Stimulated activated CD4-positive, alpha-beta T cell treated with anti-CD3 and anti-CD28 coated beads, Interleukin-4, amount 100 ng/mL, for 1 hour (primary cell): Measurements from ENCODE around the gene CAMK1D.

ENCODE experiments used
- DNase-seq: peaks from one replicate; pipeline ENCODE4 v3.0.0-alpha.2; 2020

Gene CAMK1D

DNA sequence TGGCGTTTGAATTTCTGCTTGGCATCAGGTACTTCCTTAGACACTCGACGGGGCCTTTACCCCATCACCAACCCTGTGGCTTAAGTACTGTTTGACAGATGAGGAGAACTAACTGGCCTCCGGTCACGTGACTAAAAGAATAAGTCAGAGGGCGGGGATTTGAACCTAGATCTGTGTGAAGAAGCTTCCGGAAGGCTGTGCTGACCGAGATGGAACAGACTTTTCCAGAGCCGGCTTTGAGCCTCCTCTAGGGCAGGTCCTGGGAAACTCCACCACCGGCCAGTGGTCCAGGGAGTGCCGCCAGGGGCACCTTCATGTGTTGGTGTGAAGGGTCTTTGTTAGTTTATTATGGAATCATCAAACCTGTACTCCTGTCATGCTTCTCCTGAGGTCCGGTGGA, 26.9 kb downstream of the CAMK1D start:
- no peak for DNase-seq

- DNase-seq: no peak
These were observed 28.4 kb downstream of the CAMK1D start for GRCh38 chr10:12377658-12378290.

DNA sequence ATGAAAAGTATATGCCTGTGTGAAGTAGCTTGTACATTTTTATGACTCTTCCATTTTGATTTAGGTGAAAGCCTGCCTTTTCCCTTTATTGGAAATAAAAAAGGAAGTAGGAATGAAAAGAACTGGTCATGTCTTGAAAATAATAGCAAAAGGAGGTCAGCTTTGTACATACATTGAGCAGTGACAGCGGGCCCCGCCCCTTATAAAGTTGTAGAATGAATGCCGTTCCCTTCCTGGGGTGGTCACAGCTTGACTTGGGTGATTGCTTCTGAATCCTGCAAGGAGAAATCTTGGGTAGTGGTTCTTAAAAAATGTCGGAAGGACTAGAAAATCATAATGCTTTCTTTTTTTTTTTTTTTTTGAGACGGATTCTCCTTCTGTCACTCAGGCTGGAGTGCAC, 31.7 kb downstream of the CAMK1D start:
- DNase-seq: no peak

- no peak for DNase-seq
These were observed 32.3 kb downstream of the CAMK1D start for GRCh38 chr10:12381536-12382156.

GRCh38 chr10:12382157-12382548, 32.8 kb downstream of the CAMK1D start:
- no peak for DNase-seq

DNA sequence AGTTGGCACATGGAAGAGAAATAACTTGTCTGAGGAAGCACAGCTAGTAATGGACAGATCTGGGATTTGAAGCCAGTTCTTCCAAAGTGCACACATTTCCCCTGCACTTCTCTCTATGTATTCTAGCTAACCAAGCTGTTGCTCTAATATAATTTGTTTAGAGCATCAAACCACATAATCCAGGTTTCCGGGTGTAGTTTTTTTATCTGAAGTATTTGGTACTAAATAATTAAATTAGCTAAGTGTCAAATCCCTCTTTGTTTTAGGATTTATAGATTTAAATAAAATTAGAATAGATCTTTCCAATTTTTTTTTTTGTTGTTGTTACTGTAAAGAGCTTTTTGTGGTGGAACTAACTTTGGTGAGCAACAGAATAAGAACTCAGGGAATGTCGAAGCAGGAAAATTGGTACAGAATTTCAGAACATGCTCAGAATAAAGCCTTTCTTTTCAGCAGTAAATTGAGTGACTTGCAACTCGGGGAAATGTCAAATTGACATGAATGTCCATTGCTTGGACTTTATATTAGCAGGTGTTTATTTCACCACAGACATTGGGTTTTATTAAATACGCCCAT, 33.7 kb downstream of the CAMK1D start:
- no peak for DNase-seq

DNA sequence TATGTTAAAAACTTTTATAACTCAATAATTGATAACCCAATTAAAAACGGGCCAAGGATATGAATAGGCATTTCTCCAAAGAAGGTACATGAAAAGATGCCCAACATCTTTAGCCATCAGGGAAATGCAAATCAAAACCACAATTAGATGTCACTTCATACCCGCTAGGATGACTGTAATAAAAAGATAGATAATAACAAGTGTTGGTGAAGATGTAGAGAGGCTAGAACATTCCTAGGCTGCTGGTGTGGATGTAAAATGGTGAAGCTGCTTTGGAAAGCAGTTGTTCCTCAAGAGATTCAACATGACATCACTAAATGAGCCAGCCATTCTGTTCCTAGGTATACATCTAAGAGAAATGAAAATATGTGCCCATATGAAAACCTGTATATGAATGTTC, 35.6 kb downstream of the CAMK1D start:
- DNase-seq: no peak

DNA sequence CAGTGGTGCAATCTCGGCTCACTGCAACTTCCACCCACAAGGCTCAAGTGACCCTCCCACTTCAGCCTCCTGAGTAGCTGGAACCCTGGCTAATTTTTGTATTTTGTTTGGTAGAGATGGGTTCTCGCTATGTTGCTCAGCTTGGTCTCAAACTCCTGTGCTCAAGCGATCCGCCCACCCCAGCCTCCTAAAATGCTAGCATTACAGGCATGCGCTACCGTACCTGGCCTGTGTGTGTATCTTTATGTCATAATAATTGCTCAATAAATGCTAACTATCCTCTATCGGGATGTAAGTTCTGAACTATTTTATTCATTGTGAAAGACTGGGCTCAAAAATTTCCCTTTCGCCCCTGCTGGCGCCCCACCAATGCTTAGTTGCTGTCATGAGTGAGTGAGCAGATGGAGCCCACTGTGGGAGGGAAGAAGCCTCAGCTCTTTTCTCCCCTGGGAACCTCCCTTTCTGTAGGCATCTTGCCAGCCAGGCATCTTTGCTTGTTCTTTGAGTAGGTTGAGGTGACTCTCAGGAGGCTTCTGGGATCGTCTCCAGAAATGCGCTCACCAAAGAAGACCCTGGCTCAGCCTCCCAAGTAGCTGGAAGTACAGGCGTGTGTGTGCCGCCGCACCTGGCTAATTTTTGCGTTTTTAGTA, 38.3 kb downstream of the CAMK1D start:
- DNase-seq: no peak

- no peak for DNase-seq
These were observed 39.3 kb downstream of the CAMK1D start for GRCh38 chr10:12388671-12389070.

DNA sequence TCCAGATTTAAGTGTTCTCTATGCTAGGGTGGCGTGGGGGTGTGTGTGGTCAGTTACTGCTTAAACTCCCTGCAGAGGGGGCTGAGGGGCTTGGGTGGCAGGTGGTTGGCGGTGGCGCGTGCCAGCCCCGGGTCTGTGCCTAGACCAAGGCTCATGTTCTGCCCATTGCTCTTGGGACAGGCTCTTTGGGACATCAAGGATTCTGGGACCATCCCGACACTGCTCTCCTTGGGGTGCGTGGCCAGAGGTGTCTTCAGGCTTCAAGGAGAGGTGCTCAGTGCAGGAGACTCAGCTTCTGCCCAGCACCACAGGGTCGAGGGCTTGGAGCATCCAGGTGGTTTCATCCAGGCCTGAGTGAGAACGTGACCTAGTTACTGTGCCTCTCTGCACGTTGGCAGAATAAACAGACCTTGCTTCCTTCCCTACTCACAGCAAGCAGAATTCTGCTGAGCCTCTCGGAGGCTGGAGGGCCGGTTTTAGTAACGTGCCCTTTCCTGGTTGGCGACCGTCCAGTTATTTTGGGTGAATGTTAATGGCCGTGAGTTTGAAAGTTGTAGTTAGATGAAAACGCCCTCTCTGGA, 39.9 kb downstream of the CAMK1D start:
- no peak for DNase-seq

GRCh38 chr10:12390733-12391132, 41.4 kb downstream of the CAMK1D start:
- no peak for DNase-seq

GRCh38 chr10:12391206-12391605, 41.9 kb downstream of the CAMK1D start:
- no peak for DNase-seq

DNA sequence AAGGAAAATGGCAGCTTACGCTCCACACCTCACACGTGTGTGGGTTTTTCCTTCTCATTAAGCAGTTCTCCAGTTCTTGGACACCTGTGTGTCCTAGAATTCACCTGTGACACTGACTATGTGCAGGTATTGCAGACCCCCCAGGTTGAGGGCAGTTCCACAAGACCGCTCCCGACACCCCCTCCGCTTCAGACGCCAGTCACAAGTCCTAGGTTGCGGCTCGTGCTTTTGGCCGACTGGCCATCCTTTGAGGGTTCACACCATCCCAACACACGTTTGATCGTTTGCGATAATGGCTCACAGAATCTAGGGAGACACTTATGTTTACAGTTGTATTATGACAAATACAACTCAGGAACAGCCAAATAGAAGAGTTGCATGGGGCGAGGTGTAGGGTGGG, 44.5 kb downstream of the CAMK1D start:
- DNase-seq: no peak

- DNase-seq: no peak
These were observed 45.1 kb downstream of the CAMK1D start for GRCh38 chr10:12394241-12395033.

GRCh38 chr10:12396093-12396492, 46.7 kb downstream of the CAMK1D start:
- no peak for DNase-seq

- no peak for DNase-seq
These were observed 47.2 kb downstream of the CAMK1D start for GRCh38 chr10:12396567-12396966.

DNA sequence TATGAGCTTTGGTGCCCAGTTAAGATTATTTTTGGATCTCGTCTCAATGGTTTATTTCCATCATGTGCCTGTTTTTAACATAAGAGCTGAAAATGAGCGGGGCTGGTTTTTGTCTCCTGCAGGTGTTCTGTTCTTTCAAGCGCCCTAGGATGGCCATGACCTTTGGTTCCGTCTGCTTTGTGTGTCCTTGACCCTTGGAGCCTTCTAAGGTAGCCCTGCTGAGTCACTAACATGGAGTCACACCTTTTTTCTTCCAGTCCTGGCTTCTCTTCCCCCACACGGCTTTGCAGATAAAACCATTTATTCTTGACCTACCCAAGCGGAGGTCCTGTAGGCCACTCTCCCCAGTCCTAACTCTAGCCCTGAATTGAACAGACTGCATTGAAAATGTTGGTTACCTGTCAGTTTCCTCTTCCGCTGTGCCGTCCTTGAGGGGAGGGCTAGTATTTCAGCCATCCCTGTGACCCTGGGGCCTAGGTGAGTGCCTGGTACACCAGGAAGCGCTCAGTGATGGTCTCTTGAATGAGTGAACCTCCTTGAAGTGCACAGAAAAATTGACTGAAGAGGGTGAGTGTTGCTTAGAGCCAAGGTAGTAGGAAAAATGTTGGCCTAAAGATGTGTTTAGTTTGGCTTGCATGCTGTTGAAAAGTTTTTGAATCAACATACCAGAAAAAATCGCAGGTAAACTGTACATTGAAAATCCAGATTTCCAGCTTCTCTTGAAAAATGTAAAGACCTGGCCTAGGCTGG, 48.0 kb downstream of the CAMK1D start:
- DNase-seq: no peak

GRCh38 chr10:12397941-12398340, 48.6 kb downstream of the CAMK1D start:
- DNase-seq: no peak

DNA sequence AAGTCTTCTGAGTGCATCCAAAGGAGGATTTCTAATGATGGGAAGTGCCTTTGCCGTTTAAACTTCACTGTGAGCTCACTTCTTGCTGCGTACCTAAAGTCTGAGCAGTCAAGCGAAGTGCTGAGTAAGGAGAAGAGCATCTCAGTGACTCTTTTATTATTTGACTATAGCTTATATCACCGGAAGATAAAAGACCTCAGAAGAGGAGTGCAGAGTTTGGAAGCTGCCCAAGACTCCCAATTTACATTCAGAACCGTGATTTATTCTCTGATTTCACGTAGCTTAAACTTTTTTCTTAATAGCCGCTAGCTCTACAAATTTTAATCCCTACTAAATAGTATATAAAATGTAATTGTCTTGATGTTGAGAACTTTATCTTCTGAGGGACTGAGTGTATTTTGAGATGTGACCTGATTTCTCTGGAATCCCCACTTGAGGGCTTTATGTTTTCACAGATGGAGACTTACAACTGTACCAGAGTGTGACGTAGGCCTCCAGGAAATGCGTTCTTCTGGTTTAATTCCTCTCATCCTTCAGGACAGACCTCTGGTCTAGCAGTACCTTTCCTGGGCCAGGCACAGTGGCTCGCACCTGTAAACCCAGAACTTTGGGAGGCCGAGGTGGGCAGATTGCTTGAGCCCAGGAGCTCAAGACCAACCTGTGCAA, 51.1 kb downstream of the CAMK1D start:
- no peak for DNase-seq

- no peak for DNase-seq
These were observed 52.1 kb downstream of the CAMK1D start for GRCh38 chr10:12401466-12401865.

DNA sequence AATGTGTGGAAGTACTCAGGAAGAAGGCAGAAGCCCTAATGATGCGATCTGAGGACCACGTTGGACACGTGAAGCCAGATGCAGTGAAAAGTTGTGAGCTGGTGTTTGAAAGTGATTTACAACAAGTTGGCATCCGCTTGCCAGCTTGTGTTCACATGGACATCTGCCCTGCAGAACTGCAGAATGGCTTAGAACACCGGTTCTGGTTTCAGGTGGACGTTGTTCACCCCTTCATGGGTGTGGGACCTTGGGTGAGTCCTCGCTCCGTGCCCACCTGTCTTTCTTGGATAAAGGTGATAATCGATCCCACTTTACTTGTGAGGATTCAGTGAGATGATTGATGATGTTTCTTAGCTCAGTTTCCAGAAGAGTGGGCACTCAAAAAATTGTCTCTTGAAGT, 53.8 kb downstream of the CAMK1D start:
- no peak for DNase-seq
